ENCODE data around the gene IGF2R. TPM values are rescaled to one million over a fixed set of nuclear protein-coding genes. Genes with fewer than 3 reads are reported as not detected.

IGF2R gene
- total and polyA plus RNA-seq, 8 donors, result 56.5 to 153 (median 60.4) TPM

- no peak for TF ChIP-seq CTCF (IDR thresholded peaks at IDR 0.05)
- intact Hi-C loops (cut with DNase I), result no loop called here
- Histone ChIP-seq H3K27me3 (no peaks in the 10 kb centered on the region), H3K4me1 (no peaks in the 10 kb centered on the region), H3K27ac (no peak overlapping the region), H3K36me3 (no peaks in the 10 kb centered on the region), H3K9me3 (peaks cover 0 to 3% of the 10 kb centered on the region in 2 donors), H3K4me3 (no peak overlapping the region)
- ATAC-seq, result no peak
- DNase-seq, result no peak
Observed at GRCh38 chr6:159931112-159931511, 37.8 kb upstream of the IGF2R start.

GRCh38 chr6:159931846-159932245 lies 37.0 kb upstream of the IGF2R start:
- Histone ChIP-seq H3K27ac (no peak overlapping the region), H3K27me3 (no peaks in the 10 kb centered on the region), H3K9me3 (peaks cover 0 to 3% of the 10 kb centered on the region in 2 donors), H3K36me3 (no peaks in the 10 kb centered on the region), H3K4me1 (no peaks in the 10 kb centered on the region), H3K4me3 (no peak overlapping the region)
- ATAC-seq, result no peak
- no peak for TF ChIP-seq CTCF (IDR thresholded peaks at IDR 0.05)
- intact Hi-C loops (cut with DNase I), result no loop called here
- DNase-seq, result no peak

GRCh38 chr6:159933077-159933476 lies 35.8 kb upstream of the IGF2R start:
- no peak for ATAC-seq
- Histone ChIP-seq H3K9me3 (peaks cover 0 to 3% of the 10 kb centered on the region in 2 donors), H3K4me3 (no peak overlapping the region), H3K27ac (no peak overlapping the region), H3K27me3 (no peaks in the 10 kb centered on the region), H3K36me3 (no peaks in the 10 kb centered on the region), H3K4me1 (no peaks in the 10 kb centered on the region)
- intact Hi-C loops (cut with DNase I), result no loop called here
- peak in 1 of 4 donors; percentile 18 for DNase-seq
- no peak for TF ChIP-seq CTCF (IDR thresholded peaks at IDR 0.05)

GRCh38 chr6:159934181-159934580 lies 34.7 kb upstream of the IGF2R start:
- DNase-seq, result no peak
- Histone ChIP-seq H3K27me3 (no peaks in the 10 kb centered on the region), H3K27ac (no peak overlapping the region), H3K9me3 (peaks cover 0 to 3% of the 10 kb centered on the region in 2 donors), H3K4me3 (no peak overlapping the region), H3K4me1 (no peaks in the 10 kb centered on the region), H3K36me3 (no peaks in the 10 kb centered on the region)
- TF ChIP-seq CTCF (IDR thresholded peaks at IDR 0.05), result no peak
- ATAC-seq, result no peak
- intact Hi-C loops (cut with DNase I), result no loop called here

GRCh38 chr6:159935065-159935464 lies 33.8 kb upstream of the IGF2R start:
- no peak for TF ChIP-seq CTCF (IDR thresholded peaks at IDR 0.05)
- no peak overlapping the region for H3K4me3 ChIP-seq
- H3K27ac ChIP-seq, result no peak overlapping the region

More at GRCh38 chr6:159935065-159935464, 33.8 kb upstream of the IGF2R start:
- Histone ChIP-seq H3K4me1 (no peaks in the 10 kb centered on the region), H3K9me3 (peaks cover 0 to 3% of the 10 kb centered on the region in 2 donors), H3K36me3 (no peaks in the 10 kb centered on the region), H3K27me3 (no peaks in the 10 kb centered on the region)
- ATAC-seq, result peak; percentile 57
- no peak for DNase-seq
- intact Hi-C loops (cut with DNase I), result no loop called here
